ENCODE results near the gene ONECUT1.

- TF ChIP-seq GATA2 (IDR thresholded peaks at IDR 0.05; ENCODE audit: low read depth, low read length) (no peak), GATA3 (IDR thresholded peaks at IDR 0.05; ENCODE audit: low read depth, low read length) (no peak)
Measured at GRCh38 chr15:52791776-52792175, 1.6 kb upstream of the ONECUT1 start.
